Sigmoid colon (tissue), 7 donors: ENCODE results near the gene CYP4V2. TPM values are rescaled to one million over a fixed set of nuclear protein-coding genes. Genes with fewer than 3 reads are reported as not detected.

Experiments
- DNase-seq: peaks from one replicate; pipeline ENCODE4 v3.0.0-alpha.2; 2019
- H3K27ac ChIP-seq, 4 donors: fragments of 200-600 bp; sonication (generic); one replicate each; pipeline ENCODE4 v1.5.1; 2016 to 2019; ENCODE audit warnings: mild to moderate bottlenecking in 1 of 4
- H3K27me3 ChIP-seq, 3 donors: fragments of 200-600 bp; sonication (generic); one replicate each; pipeline ENCODE4 v1.5.1; 2019; ENCODE audit warnings: mild to moderate bottlenecking in 1 of 3
- H3K36me3 ChIP-seq, 4 donors: fragments of 200-600 bp; sonication (generic); one replicate each; pipeline ENCODE4 v1.5.1; 2016 to 2019
- H3K4me1 ChIP-seq, 4 donors: fragments of 200-600 bp; sonication (generic); one replicate each; pipeline ENCODE4 v1.5.1; 2017 to 2019
- H3K4me3 ChIP-seq, 4 donors: fragments of 200-600 bp; sonication (generic); one replicate each; pipeline ENCODE4 v1.5.1; 2017 to 2019; ENCODE audit warnings: mild to moderate bottlenecking in 2 of 4, moderate library complexity in 1 of 4
- H3K9me3 ChIP-seq, 4 donors: fragments of 200-600 bp in 3 of 4; sonication (generic) in 3 of 4; one replicate each; pipeline versions ENCODE4 v1.5.1 to v1.6.1; 2013 to 2019
- EP300 ChIP-seq, 4 donors: sonication (generic); formaldehyde crosslinking; IDR thresholded peaks; one replicate each; pipeline ENCODE4 v1.6.1; 2017; ENCODE audit warnings: antibody characterized with exemption in 4 of 4
- POLR2A ChIP-seq, 2 donors: fragments of 450-650 bp; IDR thresholded peaks; one replicate each; pipeline ENCODE4 v1.6.1; 2016; ENCODE audit warnings: antibody characterized with exemption in 2 of 2, mild to moderate bottlenecking in 2 of 2, moderate library complexity in 2 of 2
- POLR2AphosphoS5 ChIP-seq, 4 donors: sonication (generic); formaldehyde crosslinking; IDR thresholded peaks; one replicate each; pipeline ENCODE4 v1.6.1; 2017; ENCODE audit warnings: antibody characterized with exemption in 4 of 4
- WGBS, 2 donors: extraction: QIAGEN DNeasy Blood & Tissue Kit; methylation state at CpG; one replicate each; pipeline ENCODE4 v1.1.7; 2013; 5-methylcytosine and 5-hydroxymethylcytosine counted together
- intact Hi-C: fragments of 100-400 bp; cut with DNase I; formaldehyde crosslinking; loops from one replicate; pipeline ENCODE4 v1.15.1; 2023
- polyA plus RNA-seq, 3 donors: library from polyadenylated mRNA; stranded (reverse); fragments of 200-250 nt; gene quantifications; one replicate each; pipeline ENCODE4 v1.2.3, GENCODE V29; 2013
- total RNA-seq, 4 donors: library from RNA; depleted of rRNA; stranded (reverse); fragments of >200 nt; gene quantifications; one replicate each; pipeline ENCODE4 v1.1.0, GENCODE V29; 2016
- TF ChIP-seq, protein P1 (sequence below), 4 experiments: fragments of 450-650 bp in 3 of 4; fragments of 200-600 bp in 1 of 4; IDR thresholded peaks; one replicate each; pipeline ENCODE4 v1.5.1; 2016 to 2019; ENCODE audit warnings: antibody characterized with exemption in 4 of 4, mild to moderate bottlenecking in 3 of 4, moderate library complexity in 2 of 4
- donor health status: healthy with polysubstance abuse.
- donor health status: Bipolar disorder and iron deficiency.
- donor health status: healthy.

CYP4V2 gene
- total RNA-seq (10 to 100 TPM; 30.0 to 75.3 (median 34.7) TPM), polyA plus RNA-seq (10 to 100 TPM in 1 of 3 donors, 1 to 10 TPM in 2; 7.2 to 20.9 (median 8.4) TPM)

DNA sequence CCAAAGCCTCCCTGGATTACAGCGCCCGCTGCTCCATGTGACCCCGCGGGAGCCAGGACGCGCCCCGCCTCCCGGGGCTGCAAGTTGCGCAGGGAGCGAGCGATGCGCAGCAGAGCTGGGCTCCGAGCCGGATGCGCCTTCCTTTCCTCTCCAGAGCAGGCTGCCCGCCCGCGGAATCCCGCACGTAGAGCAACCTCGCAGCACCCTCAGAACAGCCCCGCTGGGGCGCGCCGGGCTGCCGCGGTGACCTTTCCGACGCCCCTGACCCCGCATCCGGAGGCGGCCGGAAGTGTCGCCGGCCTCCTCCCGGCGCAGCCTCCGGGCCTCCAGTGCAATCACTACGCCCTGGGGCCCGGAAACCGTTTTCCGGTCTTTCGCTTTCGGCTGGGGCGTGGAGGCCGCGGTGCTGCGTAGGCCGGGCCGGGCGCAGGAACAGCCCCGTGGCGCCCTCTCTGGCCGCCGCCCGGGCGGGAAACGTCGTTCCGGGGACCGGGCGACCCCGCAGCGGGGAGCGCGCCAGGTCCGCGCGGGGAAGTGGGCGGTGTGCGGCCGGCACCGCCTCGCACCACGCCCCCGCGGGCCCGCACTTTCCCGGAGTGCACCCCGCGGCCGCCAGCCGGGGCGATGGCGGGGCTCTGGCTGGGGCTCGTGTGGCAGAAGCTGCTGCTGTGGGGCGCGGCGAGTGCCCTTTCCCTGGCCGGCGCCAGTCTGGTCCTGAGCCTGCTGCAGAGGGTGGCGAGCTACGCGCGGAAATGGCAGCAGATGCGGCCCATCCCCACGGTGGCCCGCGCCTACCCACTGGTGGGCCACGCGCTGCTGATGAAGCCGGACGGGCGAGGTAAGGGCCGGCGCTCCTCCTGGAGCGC, at the start of gene CYP4V2:
TSS of gene CYP4V2 (plus strand) at position 368 of the 866 bp plus-strand sequence. CDS start at position 625, 257 bp downstream.
- peak; percentile 91 for DNase-seq
- Histone ChIP-seq H3K4me1 (peaks cover 0 to 40% (median 31%) of the 10 kb centered on the region in 4 donors), H3K9me3 (no peaks in the 10 kb centered on the region), H3K27me3 (no peaks in the 10 kb centered on the region), H3K36me3 (peaks cover 0 to 13% (median 2%) of the 10 kb centered on the region in 4 donors), H3K4me3 (peak within 1 kb of the TSS; percentile 79 to 89 (median 82)), H3K27ac (peak within 1 kb of the TSS; percentile 93 to 99 (median 98))
- TF ChIP-seq EP300 (IDR thresholded peaks at IDR 0.05) (peak in 1 of 4 donors; percentile 4), POLR2A (IDR thresholded peaks at IDR 0.05) (peak; percentile 46 to 67), POLR2AphosphoS5 (IDR thresholded peaks at IDR 0.05) (peak; percentile 54 to 91 (median 71))
- TF ChIP-seq, protein P1, sequence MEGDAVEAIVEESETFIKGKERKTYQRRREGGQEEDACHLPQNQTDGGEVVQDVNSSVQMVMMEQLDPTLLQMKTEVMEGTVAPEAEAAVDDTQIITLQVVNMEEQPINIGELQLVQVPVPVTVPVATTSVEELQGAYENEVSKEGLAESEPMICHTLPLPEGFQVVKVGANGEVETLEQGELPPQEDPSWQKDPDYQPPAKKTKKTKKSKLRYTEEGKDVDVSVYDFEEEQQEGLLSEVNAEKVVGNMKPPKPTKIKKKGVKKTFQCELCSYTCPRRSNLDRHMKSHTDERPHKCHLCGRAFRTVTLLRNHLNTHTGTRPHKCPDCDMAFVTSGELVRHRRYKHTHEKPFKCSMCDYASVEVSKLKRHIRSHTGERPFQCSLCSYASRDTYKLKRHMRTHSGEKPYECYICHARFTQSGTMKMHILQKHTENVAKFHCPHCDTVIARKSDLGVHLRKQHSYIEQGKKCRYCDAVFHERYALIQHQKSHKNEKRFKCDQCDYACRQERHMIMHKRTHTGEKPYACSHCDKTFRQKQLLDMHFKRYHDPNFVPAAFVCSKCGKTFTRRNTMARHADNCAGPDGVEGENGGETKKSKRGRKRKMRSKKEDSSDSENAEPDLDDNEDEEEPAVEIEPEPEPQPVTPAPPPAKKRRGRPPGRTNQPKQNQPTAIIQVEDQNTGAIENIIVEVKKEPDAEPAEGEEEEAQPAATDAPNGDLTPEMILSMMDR (IDR thresholded peaks at IDR 0.05), result peak in 1 of 4 experiments; percentile 6
- intact Hi-C loops, result loop anchor here (2.0 to 10.0 kb wide), 4 partner anchors 47 to 989 kb away; partner anchors contain the start of genes CFAP97, FAT1 and TLR3
- whole genome bisulfite sequencing, 2 donors, result 0% methylated on average over 107 of the region's 107 CpGs

DNA sequence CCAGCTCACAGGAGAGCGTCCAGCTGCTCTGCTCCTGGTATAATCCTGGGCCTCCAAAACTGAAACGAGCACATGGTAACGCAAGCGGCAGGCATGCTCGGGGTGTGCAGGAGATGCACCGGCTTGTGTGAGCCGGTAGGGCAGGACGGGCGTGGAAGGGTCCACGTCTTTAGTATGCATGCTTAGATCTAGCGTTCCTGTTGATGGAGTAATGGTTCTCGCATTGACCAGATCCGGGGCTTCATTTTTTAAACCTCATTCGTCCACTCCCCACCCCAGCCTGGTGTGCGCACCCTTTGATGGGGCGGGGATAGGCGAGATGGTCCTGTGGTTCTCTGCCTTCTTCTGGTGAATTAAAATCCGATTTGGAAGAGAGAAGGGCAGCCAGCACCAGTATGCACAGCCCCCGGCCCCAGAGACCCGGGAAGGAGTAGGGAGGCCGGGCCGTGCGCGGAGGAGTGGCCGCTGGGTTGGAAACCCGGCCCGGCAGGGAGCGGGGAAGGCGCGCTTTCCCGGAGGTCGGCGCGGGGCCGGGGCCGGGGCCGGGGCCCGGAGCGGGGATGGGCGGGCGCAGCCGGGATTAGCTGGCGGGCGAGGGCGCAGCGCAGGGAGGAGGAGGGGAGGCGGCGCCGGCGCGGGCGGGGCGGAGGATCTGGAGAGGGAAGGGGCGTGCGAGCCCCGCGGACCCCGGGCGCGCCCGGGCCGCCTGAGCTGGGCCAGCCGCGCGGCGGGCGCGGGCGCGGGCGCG, 47.0 kb upstream of the CYP4V2 start:
- Histone ChIP-seq H3K36me3 (no peaks in the 10 kb centered on the region), H3K27me3 (no peaks in the 10 kb centered on the region), H3K4me3 (peak overlapping the region; percentile 49 to 70 (median 64)), H3K4me1 (peaks cover 0 to 16% (median 6%) of the 10 kb centered on the region in 4 donors), H3K9me3 (no peaks in the 10 kb centered on the region), H3K27ac (peak overlapping the region; percentile 88 to 94 (median 88))
- TF ChIP-seq POLR2AphosphoS5 (IDR thresholded peaks at IDR 0.05) (peak in 1 of 4 donors; percentile 16), EP300 (IDR thresholded peaks at IDR 0.05) (no peak), POLR2A (IDR thresholded peaks at IDR 0.05) (no peak)
- TF ChIP-seq, protein P1 (IDR thresholded peaks at IDR 0.05), result peak; percentile 21 to 52 (median 36)
- WGBS, 2 donors, result 2% methylated on average over 71 to 72 of the region's 72 CpGs
- peak; percentile 79 for DNase-seq
- intact Hi-C loops, result loop anchor here (2.0 to 5.0 kb wide), 3 partner anchors 42 to 76 kb away; partner anchors contain the start of genes CYP4V2, FAM149A and TLR3

DNA sequence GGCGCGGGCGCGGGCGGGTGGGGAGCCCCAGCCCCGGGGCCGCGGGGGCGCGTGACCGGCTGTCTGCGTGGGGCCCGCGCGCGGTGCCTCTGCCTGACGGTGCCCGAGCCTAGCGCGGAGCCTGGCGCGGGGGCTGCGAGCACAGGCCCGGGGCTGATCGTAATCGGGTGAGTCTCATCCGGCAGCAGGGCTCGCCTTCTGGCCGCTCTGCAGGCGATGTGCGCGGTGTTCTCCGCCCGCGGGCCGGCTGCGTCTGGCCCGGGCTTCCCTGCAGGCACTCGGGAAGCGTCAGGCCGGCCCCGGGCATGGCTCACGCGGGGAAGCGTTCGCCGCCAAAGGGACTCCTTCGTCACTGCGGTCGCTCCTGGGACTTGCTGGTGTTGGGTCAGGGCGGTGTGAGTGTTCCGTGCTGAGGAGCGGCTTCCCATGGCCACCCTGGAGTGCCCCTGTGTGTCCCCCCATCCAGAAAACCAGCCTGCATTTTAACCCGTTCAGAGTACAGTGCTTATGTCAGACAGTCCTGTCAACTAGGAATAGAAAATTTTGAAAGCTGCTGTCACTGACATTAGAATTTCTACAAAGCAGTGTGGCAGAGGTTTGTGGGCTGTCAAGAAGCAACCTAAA, 46.3 kb upstream of the CYP4V2 start:
- H3K9me3 ChIP-seq, result no peaks in the 10 kb centered on the region
- H3K4me3 ChIP-seq, result peak overlapping the region; percentile 55 to 70 (median 64)
- DNase-seq, result peak; percentile 76
- H3K4me1 ChIP-seq, result peaks cover 0 to 16% (median 6%) of the 10 kb centered on the region in 4 donors
- TF ChIP-seq POLR2A (IDR thresholded peaks at IDR 0.05) (no peak), POLR2AphosphoS5 (IDR thresholded peaks at IDR 0.05) (peak in 1 of 4 donors; percentile 46), EP300 (IDR thresholded peaks at IDR 0.05) (no peak)
- TF ChIP-seq, protein P1 (IDR thresholded peaks at IDR 0.05), result no peak
- H3K27me3 ChIP-seq, result no peaks in the 10 kb centered on the region
- intact Hi-C loops, result loop anchor here (2.0 to 5.0 kb wide), 3 partner anchors 43 to 76 kb away; partner anchors contain the start of genes CYP4V2, FAM149A and TLR3
- WGBS, 2 donors, result 1% methylated on average over 54 of the region's 54 CpGs
- H3K36me3 ChIP-seq, result no peaks in the 10 kb centered on the region
- H3K27ac ChIP-seq, result peak overlapping the region; percentile 85 to 94 (median 88)

DNA sequence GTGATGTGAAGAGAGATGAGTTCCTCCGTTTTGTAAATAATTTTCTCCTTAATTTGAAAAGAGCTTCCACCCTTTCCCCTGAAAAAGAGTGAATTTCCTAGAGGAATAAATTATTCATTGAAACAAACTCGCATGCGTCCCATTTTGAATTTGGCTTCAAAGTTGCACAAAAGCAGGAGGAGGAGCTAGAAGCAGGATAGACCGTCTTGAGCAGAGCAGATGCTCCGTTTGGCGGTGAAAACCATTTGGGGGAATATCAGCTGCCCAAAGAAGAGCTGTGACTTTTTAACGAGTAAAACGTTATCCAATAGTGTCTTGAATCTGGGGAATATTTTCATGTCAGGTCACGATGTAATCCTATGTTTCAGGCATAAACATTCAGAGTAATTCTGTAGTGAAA, 44.9 kb upstream of the CYP4V2 start:
- Histone ChIP-seq H3K4me1 (peaks cover 0 to 16% (median 6%) of the 10 kb centered on the region in 4 donors), H3K27ac (peak overlapping the region in 1 of 4 donors; percentile 88), H3K4me3 (no peak overlapping the region), H3K36me3 (no peaks in the 10 kb centered on the region), H3K27me3 (no peaks in the 10 kb centered on the region), H3K9me3 (no peaks in the 10 kb centered on the region)
- no peak for DNase-seq
- intact Hi-C loops, result no loop called here
- WGBS, 2 donors, result 72 to 90% methylated on average over 9 of the region's 9 CpGs
- no peak for TF ChIP-seq POLR2AphosphoS5 (IDR thresholded peaks at IDR 0.05)
- TF ChIP-seq POLR2A (IDR thresholded peaks at IDR 0.05), result no peak
- TF ChIP-seq, protein P1 (IDR thresholded peaks at IDR 0.05), result no peak
- no peak for TF ChIP-seq EP300 (IDR thresholded peaks at IDR 0.05)
